ENCODE measurements around the gene BICD1.

DNA sequence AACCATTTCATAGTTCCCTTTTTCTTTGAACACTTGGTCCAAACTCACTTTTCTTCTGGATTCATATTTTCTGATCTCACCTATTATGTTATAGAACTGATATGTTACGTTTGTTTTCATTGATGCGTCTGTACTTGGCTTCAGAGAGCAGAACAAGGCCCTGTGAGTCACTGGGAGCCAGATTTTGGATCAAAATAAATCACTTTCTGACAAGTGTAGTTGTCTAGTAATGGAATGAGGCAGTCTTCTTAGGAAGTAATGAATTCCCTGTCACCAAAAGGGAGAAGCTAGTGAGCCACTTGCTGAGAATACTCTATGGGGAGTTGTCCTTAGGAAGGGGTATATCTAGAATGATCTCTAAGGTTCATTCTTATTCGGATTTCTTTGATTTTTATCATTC, 10.2 kb downstream of the BICD1 start:
- no peak for TF ChIP-seq EP300 (IDR thresholded peaks at IDR 0.05; ENCODE audit: borderline replicate concordance)
- TF ChIP-seq TAF1 (IDR thresholded peaks at IDR 0.05; ENCODE audit: low read depth) = no peak
